HG03025 (cell line): ENCODE results near the gene TTLL10.

Experiments used
- ATAC-seq: cut with Tn5 transposase; IDR thresholded peaks from one replicate; pipeline ENCODE4 v1.9.1; 2021; ENCODE audit warnings: mild to moderate bottlenecking, moderate library complexity; ENCODE audit not compliant: unreplicated experiment, low FRiP score

The TTLL10 gene

GRCh38 chr1:1217621-1218523 lies 44.2 kb downstream of the TTLL10 start:
- ATAC-seq: no peak

GRCh38 chr1:1218524-1219200 lies 45.0 kb downstream of the TTLL10 start:
- no peak for ATAC-seq

GRCh38 chr1:1219341-1219740 lies 45.7 kb downstream of the TTLL10 start:
- no peak for ATAC-seq

DNA sequence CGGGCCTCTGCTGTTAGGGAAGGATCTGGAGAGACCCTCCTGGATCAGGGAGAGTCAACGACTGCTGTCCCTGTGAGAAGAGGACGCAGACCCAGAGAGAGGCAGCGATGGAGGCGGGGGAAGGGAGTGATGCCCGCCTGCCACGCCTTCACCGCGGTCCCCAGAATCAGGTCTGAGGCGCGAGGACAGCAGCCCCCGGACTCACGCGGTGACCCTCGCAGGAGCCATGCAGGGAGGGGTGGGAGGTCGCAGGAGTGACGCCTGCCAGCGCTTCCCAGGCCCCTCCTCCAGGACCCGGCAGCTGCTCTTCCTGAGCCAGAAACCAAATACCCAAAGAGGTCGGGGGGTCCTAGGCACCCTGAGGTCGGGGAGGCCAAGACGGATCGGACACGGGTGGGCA lies 46.5 kb downstream of the TTLL10 start:
- no peak for ATAC-seq

GRCh38 chr1:1221887-1222574 lies 48.4 kb downstream of the TTLL10 start:
- ATAC-seq: no peak

GRCh38 chr1:1222575-1223225 lies 49.0 kb downstream of the TTLL10 start:
- ATAC-seq: no peak

DNA sequence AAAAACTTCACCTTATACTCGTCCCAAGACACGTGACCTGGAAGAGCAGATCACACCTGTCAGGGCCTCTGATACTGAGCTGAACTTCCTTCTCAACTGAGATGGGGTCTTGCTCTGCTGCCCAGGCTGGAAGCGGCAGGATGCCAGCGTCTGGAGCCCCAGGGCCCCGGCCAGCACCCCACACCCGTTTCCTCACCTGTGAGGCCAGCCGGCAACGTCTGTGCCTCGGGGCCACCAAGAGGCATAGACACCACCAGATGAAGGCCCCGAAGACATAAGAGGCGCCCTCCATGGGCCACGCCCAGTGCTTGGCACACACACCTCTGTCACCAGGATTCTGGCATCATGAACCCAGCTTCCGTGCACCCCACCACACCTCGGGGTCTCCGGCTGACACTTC lies 49.6 kb downstream of the TTLL10 start:
- ATAC-seq: no peak

DNA sequence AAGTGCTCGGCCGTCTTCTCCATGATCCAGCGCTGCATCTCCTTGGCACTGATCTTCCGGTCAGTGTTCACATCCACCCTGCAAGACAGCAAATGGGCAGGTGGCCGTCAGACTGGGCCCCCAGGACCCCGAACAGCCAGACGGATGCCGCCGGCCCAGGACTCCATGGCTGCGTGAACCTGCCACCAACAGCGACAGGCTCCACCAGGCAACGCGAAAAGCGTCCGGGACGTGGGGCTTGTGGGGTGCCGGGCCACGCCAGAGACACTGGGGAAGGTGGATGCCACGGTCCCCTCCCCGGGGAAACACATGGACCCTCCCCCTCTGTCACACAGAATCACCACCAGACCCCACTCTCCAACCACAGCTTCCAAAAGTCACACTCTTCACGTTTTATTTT lies 50.2 kb downstream of the TTLL10 start:
- ATAC-seq: no peak

DNA sequence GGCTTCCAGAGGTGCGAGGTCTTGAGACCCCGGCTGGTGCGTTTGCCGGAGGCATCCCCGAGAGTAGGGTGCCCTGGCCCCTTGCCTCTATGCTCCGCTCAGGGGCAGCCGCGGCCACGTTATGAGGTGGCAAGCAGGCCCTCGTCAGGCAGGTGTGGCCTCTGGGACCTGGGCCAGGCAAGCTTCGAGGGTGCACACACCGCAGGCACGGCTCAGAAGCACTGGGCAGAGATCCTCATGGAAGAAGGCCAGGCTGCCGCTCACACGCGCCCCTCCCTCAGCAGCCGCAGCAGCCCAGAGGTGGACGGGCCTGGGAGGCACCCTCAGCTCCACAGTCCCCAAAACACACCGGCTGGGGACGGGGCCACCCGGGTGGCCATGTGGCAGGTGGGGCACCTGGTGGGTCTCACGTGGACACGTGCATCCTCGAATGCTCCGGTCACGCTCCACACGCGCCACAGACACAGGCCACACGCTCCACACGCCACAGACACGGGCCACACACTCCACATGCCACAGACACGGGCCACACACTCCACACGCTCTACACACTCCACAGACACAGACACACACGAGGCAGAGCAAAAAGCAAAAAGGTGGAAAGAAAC lies 51.7 kb downstream of the TTLL10 start:
- no peak for ATAC-seq

GRCh38 chr1:1225913-1226312 lies 52.2 kb downstream of the TTLL10 start:
- no peak for ATAC-seq

GRCh38 chr1:1226566-1227362 lies 53.1 kb downstream of the TTLL10 start:
- ATAC-seq: no peak

DNA sequence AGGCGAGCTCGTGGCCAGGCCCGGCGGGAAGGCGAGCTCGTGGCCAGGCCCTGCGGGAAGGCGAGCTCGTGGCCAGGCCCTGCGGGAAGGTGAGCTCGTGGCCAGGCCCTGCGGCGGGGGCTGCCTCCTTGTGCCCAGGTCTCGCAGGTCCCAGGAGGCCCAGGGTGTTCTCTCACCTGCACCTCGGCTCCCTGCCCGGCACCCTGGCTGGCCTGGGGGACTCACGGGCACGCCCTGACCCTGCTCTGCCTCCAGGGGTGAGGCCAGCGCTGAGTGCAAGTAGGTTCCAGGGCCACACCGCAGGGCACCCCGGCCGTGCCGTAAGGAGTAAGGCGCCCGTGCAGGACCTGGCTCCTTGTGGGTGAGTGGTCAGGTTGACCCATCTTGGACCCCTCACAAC lies 53.7 kb downstream of the TTLL10 start:
- no peak for ATAC-seq

DNA sequence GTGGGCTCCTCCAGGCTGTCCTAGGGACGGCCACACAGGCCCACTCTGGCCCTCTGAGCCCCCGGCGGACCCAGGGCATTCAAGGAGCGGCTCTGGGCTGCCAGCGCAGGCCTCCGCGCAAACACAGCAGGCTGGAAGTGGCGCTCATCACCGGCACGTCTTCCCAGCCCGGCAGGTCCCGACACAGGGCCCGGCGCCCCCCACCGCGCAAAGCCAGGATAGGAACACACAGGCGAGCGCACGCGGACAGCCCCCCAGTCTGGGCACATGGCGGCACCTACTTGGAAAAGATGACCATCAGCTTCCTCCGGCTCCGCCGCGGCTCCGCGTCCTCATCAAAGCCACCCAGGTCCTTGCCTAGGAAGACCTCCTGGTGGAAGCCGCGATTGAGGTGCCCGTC lies 54.5 kb downstream of the TTLL10 start:
- ATAC-seq: no peak

DNA sequence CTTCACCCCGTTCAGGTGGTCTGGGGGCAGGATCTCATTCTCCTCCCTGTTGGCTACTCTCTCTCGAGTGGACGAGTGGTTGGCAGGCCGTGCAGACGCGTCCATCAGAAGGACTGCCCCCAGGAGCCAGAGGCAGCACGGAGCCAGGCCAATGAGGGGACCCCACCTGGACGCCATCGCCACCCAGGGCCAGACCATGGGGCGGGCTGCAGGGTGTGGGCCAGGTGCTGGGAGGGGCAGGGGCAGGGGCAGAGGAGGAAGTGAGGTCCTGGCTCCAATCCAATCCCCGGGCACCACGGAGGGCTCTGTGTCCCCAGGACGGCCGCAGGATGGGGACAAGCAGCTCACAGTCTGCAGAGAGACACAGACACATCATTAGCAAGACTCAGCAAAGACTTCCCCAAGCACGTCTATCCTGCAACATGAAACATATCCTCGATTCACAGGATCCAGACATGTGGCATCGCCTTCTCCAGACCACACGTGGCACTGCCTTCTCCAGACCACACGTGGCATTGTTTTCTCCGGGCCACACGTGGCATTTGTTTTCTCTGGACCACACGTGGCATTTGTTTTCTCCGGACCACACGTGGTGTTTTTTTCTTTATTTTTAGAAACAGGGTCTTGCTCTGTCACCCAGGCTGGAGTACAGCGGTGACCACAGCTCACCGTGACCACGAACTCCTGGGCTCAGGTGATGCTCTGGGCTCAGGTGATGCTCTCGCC lies 55.1 kb downstream of the TTLL10 start:
- ATAC-seq: no peak

- no peak for ATAC-seq
Measured at GRCh38 chr1:1229770-1230169, 56.1 kb downstream of the TTLL10 start.

DNA sequence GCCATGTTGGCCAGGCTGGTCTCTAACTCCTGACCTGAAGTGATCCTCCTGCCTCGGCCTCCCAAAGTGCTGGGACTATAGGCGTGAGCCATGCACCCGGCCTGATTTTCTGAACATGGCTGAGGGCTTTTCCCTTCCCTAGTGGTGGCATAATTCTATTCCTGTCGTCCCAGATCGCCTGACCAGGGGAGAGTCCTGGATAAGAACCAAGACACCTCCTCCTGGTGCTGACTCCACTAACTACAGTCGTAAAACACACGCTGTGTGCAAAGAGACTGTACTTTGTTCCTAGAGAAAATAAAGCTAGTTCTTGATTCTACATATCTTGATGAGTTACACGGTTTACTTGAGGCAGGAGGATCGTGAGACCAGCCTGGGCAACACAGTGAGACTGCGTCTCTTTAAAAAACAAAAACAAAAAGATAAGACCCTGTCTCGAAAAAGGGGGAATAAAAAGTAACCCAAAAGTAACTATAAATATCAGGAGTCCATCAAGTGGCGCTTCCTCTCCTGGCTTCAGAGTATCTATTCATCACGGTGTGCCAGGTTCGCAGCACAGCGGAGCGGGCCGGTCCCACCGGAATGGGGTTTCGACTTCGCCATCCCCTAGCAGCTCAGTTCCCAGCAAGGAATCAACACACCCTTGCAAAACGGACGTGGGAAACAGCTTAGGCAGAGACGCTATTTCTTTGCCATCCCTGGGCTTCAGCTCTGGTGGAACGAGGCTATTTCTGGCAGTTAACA lies 57.1 kb downstream of the TTLL10 start:
- no peak for ATAC-seq

DNA sequence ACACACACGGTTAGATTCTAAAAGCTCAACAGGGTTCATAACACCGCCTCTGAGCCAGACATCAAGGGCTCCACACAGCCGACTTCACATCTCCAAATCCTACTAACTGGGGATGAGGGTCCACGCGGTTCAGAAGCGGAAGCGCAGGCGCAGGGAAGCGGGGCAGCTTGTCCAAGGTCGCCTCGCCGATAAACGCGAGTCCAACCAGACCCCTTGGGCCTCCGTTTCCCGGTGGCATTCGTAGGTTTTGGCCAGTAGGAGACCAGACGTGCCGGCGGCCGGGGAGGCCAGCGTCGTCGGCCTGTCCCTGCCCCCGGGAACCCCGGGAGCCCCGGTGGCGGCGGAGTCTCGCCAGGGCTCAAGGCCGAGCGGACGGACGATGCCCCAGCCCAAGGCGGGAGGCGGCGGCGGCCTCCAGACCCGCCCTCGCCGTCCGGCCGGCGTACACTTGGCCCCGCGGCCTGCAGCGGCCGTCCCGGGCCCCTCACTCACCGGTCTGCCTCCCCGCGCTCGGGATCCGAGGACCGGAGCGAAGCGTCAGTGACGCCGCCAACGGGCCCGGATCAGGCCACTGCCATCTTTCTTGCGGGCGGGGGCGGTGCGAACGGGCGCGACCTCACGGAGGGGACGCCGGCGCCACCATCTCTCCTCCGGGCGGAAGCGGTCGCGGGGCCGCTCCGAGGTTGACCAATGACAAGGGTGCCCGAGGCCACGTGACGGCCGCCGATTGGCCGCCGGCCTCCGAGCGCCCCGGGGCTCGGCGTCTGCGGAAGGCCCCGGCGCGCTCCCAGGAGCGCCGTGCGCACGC lies 57.9 kb downstream of the TTLL10 start, which contains the start of gene SDF4:
TSS of gene SDF4 (minus strand) at position 602 of the 808 bp plus-strand sequence. CDS start 3,229 bp downstream, outside the sequence.
- ATAC-seq: peak; percentile 70
